ENCODE data around the gene ATXN7L3B. TPM values are rescaled to one million over a fixed set of nuclear protein-coding genes. Genes with fewer than 3 reads are reported as not detected.
"Not testable (repeated sequence)": the region's sequence is repeated elsewhere in the genome, so short reads cannot be mapped to it uniquely, and the experiment has no call there.

The ATXN7L3B gene
- total and polyA plus RNA-seq, 2 donors (not counting 1 experiment from before 2014, with no cell fraction given) = 23.0 to 30.5 TPM

DNA sequence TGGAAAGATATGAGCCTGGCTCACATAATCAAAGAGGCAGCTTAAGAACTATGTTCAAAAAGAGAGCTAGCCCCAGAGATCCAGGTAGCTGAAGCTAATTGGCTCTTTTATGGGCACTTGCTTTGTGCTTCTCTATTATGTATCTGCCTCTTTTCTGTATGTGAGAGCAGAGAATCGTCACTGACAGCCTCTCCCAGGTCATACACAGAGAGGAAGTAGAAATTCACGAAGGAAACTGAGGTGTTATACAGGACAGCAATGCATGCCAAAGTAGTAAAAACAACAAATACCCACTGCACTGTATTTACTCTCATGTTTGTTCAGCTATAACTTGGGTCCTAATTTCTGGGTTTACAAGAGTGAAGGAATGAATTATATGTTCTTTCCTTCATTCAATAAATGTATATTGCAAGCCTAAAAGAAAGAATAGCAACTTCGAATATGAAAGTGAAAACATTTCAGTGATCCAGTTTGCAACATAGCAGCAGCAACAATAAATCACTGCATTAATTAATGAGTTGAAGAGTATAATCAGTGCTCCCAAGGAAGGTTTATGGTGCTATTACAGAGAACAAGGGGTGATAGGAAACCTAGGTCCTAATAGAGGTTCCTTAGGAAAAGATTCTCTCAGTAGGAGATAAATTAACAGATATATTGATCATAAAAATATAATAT lies 47.1 kb upstream of the ATXN7L3B start:
- Histone ChIP-seq H3K9me3 (ENCODE audit: control insufficient read depth, insufficient read depth, low read depth, low read length) (no peaks in the 10 kb centered on the region), H3K79me2 (ENCODE audit: control insufficient read depth, insufficient read depth, low read length) (no peaks in the 10 kb centered on the region), H3K4me3 (replicated peaks in 1 of 4; ENCODE audit: control extremely low read depth in 1 of 4, insufficient read depth in 1 of 4, low read depth in 3 of 4, low read length in 4 of 4) (no peak overlapping the region), H3K27me3 (ENCODE audit: control insufficient read depth, insufficient read depth, low read length) (no peaks in the 10 kb centered on the region), H3K4me2 (ENCODE audit: extremely low read depth, insufficient read depth, low read length) (no peak overlapping the region), H3K4me1 (ENCODE audit: control insufficient read depth, extremely low read depth, insufficient read depth, low read length) (no peaks in the 10 kb centered on the region), H2AFZ (ENCODE audit: low read length) (no peak overlapping the region), H3K36me3 (ENCODE audit: control insufficient read depth, insufficient read depth, low read length) (no peaks in the 10 kb centered on the region), H3K27ac (ENCODE audit: insufficient read depth, low read length) (no peak overlapping the region), H3K9ac (ENCODE audit: insufficient read depth, low read length) (no peak overlapping the region), H4K20me1 (ENCODE audit: control insufficient read depth, extremely low read depth, insufficient read depth, low read length) (no peaks in the 10 kb centered on the region)
- DNase-seq (ENCODE audit: low read depth in 2 of 2) = no peak
- TF ChIP-seq, protein P1, sequence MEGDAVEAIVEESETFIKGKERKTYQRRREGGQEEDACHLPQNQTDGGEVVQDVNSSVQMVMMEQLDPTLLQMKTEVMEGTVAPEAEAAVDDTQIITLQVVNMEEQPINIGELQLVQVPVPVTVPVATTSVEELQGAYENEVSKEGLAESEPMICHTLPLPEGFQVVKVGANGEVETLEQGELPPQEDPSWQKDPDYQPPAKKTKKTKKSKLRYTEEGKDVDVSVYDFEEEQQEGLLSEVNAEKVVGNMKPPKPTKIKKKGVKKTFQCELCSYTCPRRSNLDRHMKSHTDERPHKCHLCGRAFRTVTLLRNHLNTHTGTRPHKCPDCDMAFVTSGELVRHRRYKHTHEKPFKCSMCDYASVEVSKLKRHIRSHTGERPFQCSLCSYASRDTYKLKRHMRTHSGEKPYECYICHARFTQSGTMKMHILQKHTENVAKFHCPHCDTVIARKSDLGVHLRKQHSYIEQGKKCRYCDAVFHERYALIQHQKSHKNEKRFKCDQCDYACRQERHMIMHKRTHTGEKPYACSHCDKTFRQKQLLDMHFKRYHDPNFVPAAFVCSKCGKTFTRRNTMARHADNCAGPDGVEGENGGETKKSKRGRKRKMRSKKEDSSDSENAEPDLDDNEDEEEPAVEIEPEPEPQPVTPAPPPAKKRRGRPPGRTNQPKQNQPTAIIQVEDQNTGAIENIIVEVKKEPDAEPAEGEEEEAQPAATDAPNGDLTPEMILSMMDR (conservative IDR thresholded peaks at IDR 0.05 in 1 of 2, IDR thresholded peaks at IDR 0.05 in 1 of 2; ENCODE audit: low read depth in 1 of 2, low read length in 2 of 2) = no peak
- TF ChIP-seq EZH2 (IDR thresholded peaks at IDR 0.05; ENCODE audit: low read length, missing control alignments) = no peak

- Histone ChIP-seq H3K9ac (ENCODE audit: insufficient read depth, low read length) (no peak overlapping the region), H3K4me2 (ENCODE audit: extremely low read depth, insufficient read depth, low read length) (no peak overlapping the region), H3K4me1 (ENCODE audit: control insufficient read depth, extremely low read depth, insufficient read depth, low read length) (no peaks in the 10 kb centered on the region), H4K20me1 (ENCODE audit: control insufficient read depth, extremely low read depth, insufficient read depth, low read length) (no peaks in the 10 kb centered on the region), H3K4me3 (replicated peaks in 1 of 4; ENCODE audit: control extremely low read depth in 1 of 4, insufficient read depth in 1 of 4, low read depth in 3 of 4, low read length in 4 of 4) (no peak overlapping the region), H3K9me3 (ENCODE audit: control insufficient read depth, insufficient read depth, low read depth, low read length) (no peaks in the 10 kb centered on the region), H3K79me2 (ENCODE audit: control insufficient read depth, insufficient read depth, low read length) (no peaks in the 10 kb centered on the region), H3K27me3 (ENCODE audit: control insufficient read depth, insufficient read depth, low read length) (no peaks in the 10 kb centered on the region), H3K36me3 (ENCODE audit: control insufficient read depth, insufficient read depth, low read length) (no peaks in the 10 kb centered on the region), H3K27ac (ENCODE audit: insufficient read depth, low read length) (no peak overlapping the region), H2AFZ (ENCODE audit: low read length) (no peak overlapping the region)
- TF ChIP-seq, protein P1 (conservative IDR thresholded peaks at IDR 0.05 in 1 of 2, IDR thresholded peaks at IDR 0.05 in 1 of 2; ENCODE audit: low read depth in 1 of 2, low read length in 2 of 2) = no peak
- TF ChIP-seq EZH2 (IDR thresholded peaks at IDR 0.05; ENCODE audit: low read length, missing control alignments) = no peak
- DNase-seq (ENCODE audit: low read depth in 2 of 2) = no peak
These were observed 46.3 kb upstream of the ATXN7L3B start for GRCh38 chr12:74491374-74491773.

DNA sequence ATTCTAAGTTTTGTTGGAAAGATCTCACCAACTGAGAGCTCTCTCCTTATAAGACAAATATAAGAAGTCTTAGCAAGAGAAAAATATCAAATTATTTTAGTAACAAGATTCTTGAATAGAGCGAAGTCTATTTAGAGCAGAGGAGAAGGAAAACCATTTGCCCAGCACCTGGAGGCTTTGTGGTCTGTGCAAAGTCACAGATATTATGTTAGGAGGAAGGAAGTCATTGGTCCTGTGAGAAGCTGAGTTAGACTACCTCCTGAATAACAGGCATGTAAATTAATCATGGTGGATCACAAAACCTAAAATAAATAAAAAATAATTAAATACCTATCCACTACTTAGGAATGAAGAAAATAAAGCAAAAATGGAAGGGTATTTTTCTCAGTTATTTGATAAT lies 38.4 kb upstream of the ATXN7L3B start:
- Histone ChIP-seq H3K4me2 (ENCODE audit: extremely low read depth, insufficient read depth, low read length) (no peak overlapping the region), H3K27me3 (ENCODE audit: control insufficient read depth, insufficient read depth, low read length) (no peaks in the 10 kb centered on the region), H3K9me3 (ENCODE audit: control insufficient read depth, insufficient read depth, low read depth, low read length) (no peaks in the 10 kb centered on the region), H3K4me3 (replicated peaks in 1 of 4; ENCODE audit: control extremely low read depth in 1 of 4, insufficient read depth in 1 of 4, low read depth in 3 of 4, low read length in 4 of 4) (no peak overlapping the region), H3K36me3 (ENCODE audit: control insufficient read depth, insufficient read depth, low read length) (no peaks in the 10 kb centered on the region), H3K4me1 (ENCODE audit: control insufficient read depth, extremely low read depth, insufficient read depth, low read length) (no peaks in the 10 kb centered on the region), H2AFZ (ENCODE audit: low read length) (no peak overlapping the region), H3K27ac (ENCODE audit: insufficient read depth, low read length) (no peak overlapping the region), H4K20me1 (ENCODE audit: control insufficient read depth, extremely low read depth, insufficient read depth, low read length) (no peaks in the 10 kb centered on the region), H3K9ac (ENCODE audit: insufficient read depth, low read length) (no peak overlapping the region), H3K79me2 (ENCODE audit: control insufficient read depth, insufficient read depth, low read length) (no peaks in the 10 kb centered on the region)
- DNase-seq (ENCODE audit: low read depth in 2 of 2) = no peak
- TF ChIP-seq, protein P1 (conservative IDR thresholded peaks at IDR 0.05 in 1 of 2, IDR thresholded peaks at IDR 0.05 in 1 of 2; ENCODE audit: low read depth in 1 of 2, low read length in 2 of 2) = no peak
- no peak for TF ChIP-seq EZH2 (IDR thresholded peaks at IDR 0.05; ENCODE audit: low read length, missing control alignments)

DNA sequence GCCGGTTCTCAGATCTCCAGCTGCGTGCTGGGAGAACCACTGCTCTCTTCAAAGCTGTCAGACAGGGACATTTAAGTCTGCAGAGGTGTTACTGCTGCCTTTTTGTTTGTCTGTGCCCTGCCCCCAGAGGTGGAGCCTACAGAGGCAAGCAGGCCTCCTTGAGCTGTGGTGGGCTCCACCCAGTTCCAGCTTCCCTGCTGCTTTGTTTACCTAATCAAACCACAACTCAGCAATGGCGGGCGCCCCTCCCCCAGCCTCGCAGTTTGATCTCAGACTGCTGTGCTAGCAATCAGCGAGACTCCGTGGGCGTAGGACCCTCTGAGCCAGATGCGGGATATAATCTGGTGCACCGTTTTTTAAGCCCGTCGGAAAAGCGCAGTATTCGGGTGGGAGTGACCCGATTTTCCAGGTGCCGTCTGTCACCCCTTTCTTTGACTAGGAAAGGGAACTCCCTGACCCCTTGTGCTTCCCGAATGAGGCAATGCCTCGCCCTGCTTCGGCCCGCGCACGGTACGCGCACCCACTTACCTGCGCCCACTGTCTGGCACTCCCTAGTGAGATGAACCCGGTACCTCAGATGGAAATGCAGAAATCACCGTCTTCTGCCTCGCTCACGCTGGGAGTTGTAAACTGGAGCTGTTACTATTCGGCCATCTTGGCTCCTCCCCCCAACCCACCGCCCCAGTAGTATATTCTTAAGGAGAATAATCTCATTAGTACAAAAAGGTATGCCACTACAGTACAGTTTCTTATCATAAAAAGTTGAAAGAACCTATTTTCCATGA lies 28.6 kb upstream of the ATXN7L3B start:
- not testable (repeated sequence) for H4K20me1 ChIP-seq (ENCODE audit: control insufficient read depth, extremely low read depth, insufficient read depth, low read length); H3K9me3 ChIP-seq (ENCODE audit: control insufficient read depth, insufficient read depth, low read depth, low read length); H3K27ac ChIP-seq (ENCODE audit: insufficient read depth, low read length); H3K4me3 ChIP-seq (replicated peaks in 1 of 4; ENCODE audit: control extremely low read depth in 1 of 4, insufficient read depth in 1 of 4, low read depth in 3 of 4, low read length in 4 of 4); H3K4me1 ChIP-seq (ENCODE audit: control insufficient read depth, extremely low read depth, insufficient read depth, low read length); H2AFZ ChIP-seq (ENCODE audit: low read length); H3K4me2 ChIP-seq (ENCODE audit: extremely low read depth, insufficient read depth, low read length); DNase-seq (ENCODE audit: low read depth in 2 of 2); H3K27me3 ChIP-seq (ENCODE audit: control insufficient read depth, insufficient read depth, low read length); H3K9ac ChIP-seq (ENCODE audit: insufficient read depth, low read length); H3K36me3 ChIP-seq (ENCODE audit: control insufficient read depth, insufficient read depth, low read length); H3K79me2 ChIP-seq (ENCODE audit: control insufficient read depth, insufficient read depth, low read length)

Measured in fibroblast of lung (primary cell).